ENCODE data around the gene NCCRP1. TPM values are rescaled to one million over a fixed set of nuclear protein-coding genes. Genes with fewer than 3 reads are reported as not detected.
A peak's percentile ranks its signal among the peaks of the same experiment; 100 is the strongest.

The NCCRP1 gene
- polyA plus RNA-seq, 1 of the 3 experiments (the other 2 are of a cell fraction), result not detected

GRCh38 chr19:39156326-39157230 is 40.2 kb upstream of the NCCRP1 start:
- no peak overlapping the region for H3K9ac ChIP-seq
- no peak overlapping the region for H3K4me3 ChIP-seq (ENCODE audit: low read depth in 2 of 2, low read length in 1 of 2)
- H3K36me3 ChIP-seq (replicated peaks in 1 of 2; ENCODE audit: control insufficient read depth in 1 of 2, insufficient read depth in 2 of 2, low read length in 1 of 2), result no peaks in the 10 kb centered on the region
- H2AFZ ChIP-seq (ENCODE audit: low read depth), result no peak overlapping the region
- no peaks in the 10 kb centered on the region for H3K9me2 ChIP-seq
- no peaks in the 10 kb centered on the region for H3K27me3 ChIP-seq (ENCODE audit: insufficient read depth)
- ChIA-PET POLR2A (no interaction called here), CTCF (interaction anchor here (1.1 to 1.6 kb wide), 4 partner anchors 10 to 171 kb away, joined by 3 to 6 read pairs (median 3); no protein-coding TSS in a partner anchor)
- no peaks in the 10 kb centered on the region for H3F3A ChIP-seq (replicated peaks; ENCODE audit: insufficient read depth)
- H3K4me2 ChIP-seq, result no peak overlapping the region
- H3K9me3 ChIP-seq, result no peaks in the 10 kb centered on the region
- peaks cover 57% of the 10 kb centered on the region for H4K20me1 ChIP-seq (ENCODE audit: insufficient read depth)
- H3K79me2 ChIP-seq (ENCODE audit: insufficient read depth), result peaks cover 77% of the 10 kb centered on the region; the same call in 1 of the 2 replicates
- no peak for TF ChIP-seq REST (IDR thresholded peaks at IDR 0.05; ENCODE audit: low read depth, low read length)
- TF ChIP-seq RCOR1 (IDR thresholded peaks at IDR 0.05; ENCODE audit: low read length), result no peak
- no peak for TF ChIP-seq IRF3 (IDR thresholded peaks at IDR 0.05; ENCODE audit: low read depth, low read length)
- TF ChIP-seq NRF1 (IDR thresholded peaks at IDR 0.05; ENCODE audit: low read depth, low read length), result no peak
- TF ChIP-seq GATA2 (CRISPR knock-in tag; IDR thresholded peaks at IDR 0.05), result no peak
- TF ChIP-seq GABPA (IDR thresholded peaks at IDR 0.05; ENCODE audit: low read depth), result no peak
- no peak for TF ChIP-seq RFX5 (IDR thresholded peaks at IDR 0.05; ENCODE audit: low read length)
- no peak for TF ChIP-seq TAF1 (IDR thresholded peaks at IDR 0.05; ENCODE audit: borderline replicate concordance, low read depth, low read length)
- TF ChIP-seq NFIC (IDR thresholded peaks at IDR 0.05; ENCODE audit: borderline replicate concordance), result no peak
- no peak for TF ChIP-seq CHD2 (IDR thresholded peaks at IDR 0.05; ENCODE audit: low read length, partially characterized antibody)
- 79% methylated on average over 8 of the region's 24 CpGs for WGBS (ENCODE audit: low lambda C conversion rate)
- no peak for DNase-seq
- peaks cover 0 to 60% of the 10 kb centered on the region in 2 experiments; a peak in 1 of 4 replicates for H3K4me1 ChIP-seq (ENCODE audit: control insufficient read depth in 1 of 2, insufficient read depth in 2 of 2, low read depth in 1 of 2, low read length in 1 of 2)
- H3K27ac ChIP-seq (ENCODE audit: low read depth in 2 of 2, low read length in 1 of 2), result peak overlapping the region in 1 of 2 experiments; percentile 35; a peak in 1 of 4 replicates
